ENCODE measurements around the gene EPN3.
A peak's percentile ranks its signal among the peaks of the same experiment; 100 is the strongest.

Gene EPN3

GRCh38 chr17:50534979-50535326 lies 2.4 kb downstream of the EPN3 start:
- no peak for DNase-seq (ENCODE audit: low read depth)

DNA sequence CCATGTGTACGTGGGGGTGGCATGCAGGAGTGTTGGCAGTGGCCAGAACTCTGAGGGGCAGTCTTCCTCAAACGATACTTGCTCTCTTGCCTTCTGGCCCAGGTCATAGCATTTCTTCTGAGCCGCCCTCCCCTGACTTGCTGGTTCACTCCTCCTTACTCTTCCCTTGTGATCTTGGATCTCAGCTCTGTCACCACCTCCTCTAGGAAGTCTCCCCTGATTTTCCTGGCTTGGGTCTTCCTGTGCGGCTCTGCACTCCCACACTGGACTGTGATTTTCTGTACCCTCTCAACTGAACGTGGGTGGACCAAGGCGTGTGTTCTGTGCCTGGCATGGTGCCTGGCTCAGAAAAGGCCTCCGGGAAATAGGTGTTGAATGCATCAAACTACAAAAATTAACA lies 2.9 kb downstream of the EPN3 start:
- DNase-seq (ENCODE audit: low read depth): no peak

GRCh38 chr17:50536683-50537646 lies 4.4 kb downstream of the EPN3 start:
- no peak for DNase-seq (ENCODE audit: low read depth)

GRCh38 chr17:50537721-50538548 lies 5.4 kb downstream of the EPN3 start:
- no peak for DNase-seq (ENCODE audit: low read depth)

DNA sequence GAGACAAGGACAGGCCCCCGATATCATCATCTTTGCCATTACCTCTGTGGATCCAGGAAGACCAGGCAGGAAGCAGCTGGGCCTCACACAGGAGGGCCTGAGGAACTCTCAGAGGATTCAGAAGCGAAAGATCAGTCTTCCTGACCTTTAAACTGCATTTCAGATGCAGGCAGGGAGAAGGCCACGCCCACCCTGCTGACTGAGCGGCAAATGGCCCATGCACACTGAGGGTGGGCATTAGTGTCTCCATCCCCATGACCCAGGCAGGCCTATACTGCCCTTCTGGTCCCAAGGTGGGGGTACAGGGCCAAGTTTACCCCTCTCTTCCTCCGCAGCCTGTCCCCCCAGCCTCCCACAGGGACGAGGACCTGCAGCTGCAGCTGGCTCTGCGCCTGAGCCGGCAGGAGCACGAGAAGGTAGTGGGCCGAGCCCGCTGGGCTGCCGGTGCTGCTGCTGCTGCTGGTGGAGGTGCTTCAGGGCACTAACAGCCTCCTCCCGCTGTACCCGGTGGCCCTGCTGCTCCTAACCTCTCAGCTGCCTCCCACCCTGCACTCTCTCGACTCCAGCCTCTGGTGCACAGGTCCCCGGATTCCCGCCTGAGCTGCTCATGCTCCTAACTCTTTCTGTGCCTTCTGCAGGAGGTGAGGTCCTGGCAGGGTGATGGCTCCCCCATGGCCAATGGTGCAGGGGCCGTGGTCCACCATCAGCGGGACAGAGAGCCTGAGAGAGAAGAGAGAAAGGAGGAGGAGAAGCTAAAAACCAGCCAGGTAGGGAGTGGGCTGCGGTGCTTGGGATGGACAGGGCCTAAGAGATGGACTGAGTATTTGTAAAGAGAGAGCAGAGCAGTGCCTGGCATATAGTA lies 6.2 kb downstream of the EPN3 start:
- no peak for DNase-seq (ENCODE audit: low read depth)

DNA sequence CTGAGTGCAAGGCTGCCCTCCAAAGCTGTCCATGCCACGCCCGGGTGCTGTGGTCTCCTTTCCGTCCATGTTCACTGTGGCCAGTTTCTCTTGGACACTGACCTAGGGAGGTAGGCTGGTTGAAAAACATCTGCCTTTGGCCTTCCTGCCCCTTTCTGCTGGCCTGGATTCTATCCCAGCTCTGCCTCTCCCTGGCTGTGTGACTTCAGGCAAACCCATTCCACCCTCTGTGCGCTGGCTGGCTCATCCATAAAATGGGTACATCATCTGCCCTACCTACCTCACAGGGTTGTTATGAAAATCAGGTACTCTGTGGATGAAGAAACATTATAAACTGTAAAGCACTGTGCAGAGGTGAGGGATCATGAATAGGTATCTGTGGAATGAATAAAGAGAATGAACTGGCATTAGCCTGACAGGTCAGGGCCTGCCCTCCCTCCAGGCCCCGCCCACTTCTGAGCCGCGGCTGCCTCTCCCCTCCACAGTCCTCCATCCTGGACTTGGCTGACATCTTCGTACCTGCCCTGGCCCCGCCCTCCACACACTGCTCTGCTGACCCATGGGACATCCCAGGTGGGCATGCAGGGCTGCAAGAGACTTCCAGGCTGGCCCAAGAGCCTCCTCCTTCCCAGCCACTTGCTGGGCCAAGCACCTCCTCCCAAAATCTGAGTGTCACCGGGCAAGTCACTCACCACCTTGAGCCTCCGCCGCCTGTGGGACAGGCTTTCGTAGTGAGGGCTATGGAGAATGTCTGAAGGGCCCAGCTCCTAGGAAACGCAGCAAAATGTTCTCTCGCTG lies 7.4 kb downstream of the EPN3 start:
- DNase-seq (ENCODE audit: low read depth): no peak

GRCh38 chr17:50540560-50541401 lies 8.2 kb downstream of the EPN3 start:
- DNase-seq (ENCODE audit: low read depth): no peak

DNA sequence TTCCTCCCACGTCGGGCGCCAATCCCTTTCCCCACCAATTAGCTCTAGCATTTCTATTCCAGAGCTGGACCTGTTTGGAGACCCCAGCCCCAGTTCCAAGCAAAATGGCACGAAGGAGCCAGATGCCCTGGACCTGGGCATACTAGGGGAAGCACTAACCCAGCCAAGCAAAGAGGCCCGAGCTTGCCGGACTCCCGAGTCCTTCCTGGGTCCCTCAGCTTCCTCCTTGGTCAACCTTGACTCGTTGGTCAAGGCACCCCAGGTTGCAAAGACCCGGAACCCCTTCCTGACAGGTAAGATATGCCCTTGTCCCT lies 8.8 kb downstream of the EPN3 start:
- no peak for DNase-seq (ENCODE audit: low read depth)

DNA sequence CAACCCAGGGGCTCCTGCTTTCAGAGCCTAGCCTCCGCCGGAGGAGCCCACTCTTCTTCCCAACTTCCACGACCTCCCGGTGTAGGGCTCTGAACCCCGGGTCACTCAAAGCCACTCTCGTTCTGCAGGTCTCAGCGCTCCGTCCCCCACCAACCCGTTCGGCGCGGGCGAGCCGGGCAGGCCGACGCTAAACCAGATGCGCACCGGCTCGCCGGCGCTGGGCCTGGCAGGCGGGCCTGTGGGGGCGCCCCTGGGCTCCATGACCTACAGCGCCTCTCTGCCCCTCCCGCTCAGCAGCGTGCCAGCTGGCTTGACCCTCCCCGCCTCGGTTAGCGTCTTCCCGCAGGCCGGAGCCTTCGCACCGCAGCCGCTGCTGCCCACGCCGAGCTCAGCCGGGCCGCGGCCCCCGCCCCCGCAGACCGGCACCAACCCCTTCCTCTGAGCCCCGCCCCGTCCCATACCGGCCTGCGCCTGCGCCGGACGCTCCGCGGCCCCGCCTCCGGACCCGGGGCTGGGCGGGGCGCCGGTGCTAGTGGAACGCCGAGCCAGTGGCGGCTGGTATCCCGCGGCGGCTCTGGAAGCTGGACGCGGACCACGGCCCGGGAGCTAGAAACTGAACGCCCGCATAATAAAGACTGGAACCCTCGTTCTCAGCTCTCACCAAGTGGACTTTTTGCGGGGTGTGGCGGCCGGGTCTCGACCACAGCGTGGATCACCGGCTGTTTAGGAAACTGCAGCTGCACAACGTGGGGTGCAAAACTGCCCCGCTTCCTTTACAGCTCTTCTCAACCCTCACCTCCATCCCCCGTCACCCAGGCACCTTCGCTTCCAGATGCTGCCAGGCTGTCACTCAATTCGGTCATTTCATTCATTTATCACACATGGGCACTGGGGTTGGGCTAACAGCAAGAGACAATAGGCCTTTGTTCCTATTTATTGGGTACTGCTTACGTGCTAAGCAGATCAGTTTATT lies 9.5 kb downstream of the EPN3 start:
- DNase-seq (ENCODE audit: low read depth): peak; percentile 65

GRCh38 chr17:50542795-50543774 lies 10.6 kb downstream of the EPN3 start:
- no peak for DNase-seq (ENCODE audit: low read depth)

- DNase-seq (ENCODE audit: low read depth): no peak
These were observed 12.0 kb downstream of the EPN3 start for GRCh38 chr17:50544516-50544915.

DNA sequence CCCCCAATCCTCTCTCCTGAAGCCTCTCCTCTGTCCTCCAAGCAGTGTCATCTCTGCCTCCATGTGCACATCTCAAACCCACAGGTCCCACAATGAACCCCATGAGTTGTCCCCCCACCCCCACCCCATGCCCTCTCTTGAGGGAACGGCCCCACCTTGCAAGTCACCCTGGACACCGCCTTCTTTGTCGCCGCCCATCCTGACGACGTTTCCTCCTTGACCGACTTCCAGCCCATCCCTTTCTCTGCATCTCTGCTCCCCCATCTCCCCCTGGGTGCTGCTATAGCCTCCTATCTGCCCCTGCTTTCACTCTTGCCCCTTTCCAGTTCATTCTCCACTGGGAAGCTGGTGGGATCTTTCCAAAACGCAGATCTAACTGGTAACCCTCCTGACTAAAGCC lies 12.8 kb downstream of the EPN3 start:
- DNase-seq (ENCODE audit: low read depth): no peak

DNA sequence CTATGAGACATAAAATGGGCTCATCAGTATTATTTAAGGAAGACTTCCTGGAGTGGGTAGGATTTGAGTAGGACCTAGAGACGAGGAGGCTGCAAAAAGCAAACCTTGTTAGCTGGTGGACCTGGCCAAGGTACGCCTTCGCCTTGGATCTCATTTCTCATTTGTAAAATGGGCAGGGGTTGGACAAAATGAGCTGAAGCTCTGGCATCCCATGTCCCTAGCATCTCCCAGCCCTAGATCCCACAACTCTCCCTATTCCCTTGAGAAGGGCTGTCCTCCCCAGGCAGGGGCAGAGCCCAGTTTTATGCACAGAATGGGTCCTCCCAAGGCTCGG lies 14.1 kb downstream of the EPN3 start:
- no peak for DNase-seq (ENCODE audit: low read depth)

GRCh38 chr17:50547035-50547735 lies 14.7 kb downstream of the EPN3 start, which contains the start of gene SPATA20:
Gene SPATA20 (plus strand): TSS chr17:50547174. CDS start chr17:50547209, 35 bp downstream.
- DNase-seq (ENCODE audit: low read depth): peak; percentile 64

DNA sequence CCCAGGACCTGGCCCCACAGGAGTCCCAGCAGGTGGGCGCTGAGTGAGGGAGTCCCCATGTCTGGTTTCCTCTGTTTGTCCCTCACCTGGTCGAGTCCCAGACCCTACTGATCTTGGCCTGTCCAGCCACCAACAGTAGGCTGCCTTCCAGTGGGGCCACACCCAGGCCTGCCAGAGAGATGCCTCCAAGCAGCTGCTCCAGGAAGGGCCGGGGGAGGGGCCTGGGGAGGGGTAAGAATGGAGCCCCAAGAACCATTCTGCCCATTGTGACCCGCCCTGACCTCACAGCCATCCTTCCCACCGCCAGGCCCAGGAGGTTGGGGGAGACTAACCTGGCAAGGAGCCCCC lies 15.2 kb downstream of the EPN3 start:
- DNase-seq (ENCODE audit: low read depth): no peak

GRCh38 chr17:50548831-50549230 lies 16.3 kb downstream of the EPN3 start:
- DNase-seq (ENCODE audit: low read depth): no peak

DNA sequence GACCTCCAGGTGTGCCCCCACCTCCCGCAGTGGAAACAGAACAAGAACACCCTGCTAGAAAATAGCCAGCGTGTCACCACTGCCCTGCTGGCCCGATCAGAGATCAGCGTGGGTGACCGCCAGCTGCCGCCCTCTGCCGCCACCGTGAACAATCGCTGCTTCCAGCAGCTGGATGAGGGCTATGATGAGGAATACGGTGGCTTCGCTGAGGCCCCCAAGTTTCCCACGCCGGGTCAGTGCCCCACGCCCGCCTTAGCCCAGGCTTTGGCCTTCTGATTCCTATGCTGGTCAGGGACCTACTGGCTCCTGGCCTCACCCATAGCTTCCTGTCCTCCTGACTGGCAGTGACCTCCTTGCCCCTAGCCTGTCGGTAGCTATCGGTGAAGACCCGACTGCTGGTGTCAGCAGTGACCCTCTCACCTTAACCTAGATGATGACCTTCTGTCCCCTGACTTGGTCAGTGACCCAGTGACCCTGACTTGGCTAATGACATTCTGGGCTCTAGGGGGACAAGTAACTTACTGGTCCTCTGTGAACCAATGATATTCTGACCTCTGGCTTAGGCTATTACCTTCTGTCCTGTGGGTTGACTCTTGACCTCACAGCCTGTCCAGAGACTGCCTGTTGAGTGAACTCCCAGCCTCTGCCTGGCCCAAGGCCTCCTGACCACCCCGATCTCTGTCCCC lies 16.9 kb downstream of the EPN3 start:
- DNase-seq (ENCODE audit: low read depth): no peak

Data from stimulated activated CD8-positive, alpha-beta memory T cell treated with anti-CD3 and anti-CD28 coated beads, Interleukin-15, amount 100 ng/mL, for 24 hours (primary cell).